Skeletal muscle satellite cell (primary cell): ENCODE results near the gene MARK2.
A peak's percentile ranks its signal among the peaks of the same experiment; 100 is the strongest.
"Not testable (repeated sequence)": the region's sequence is repeated elsewhere in the genome, so short reads cannot be mapped to it uniquely, and the experiment has no call there.

Source experiments
- H3K27me3 ChIP-seq: 2 replicates; pipeline ENCODE4 v1.7.0; 2013; ENCODE audit warnings: low read length; ENCODE audit not compliant: control insufficient read depth, insufficient read depth
- H3K36me3 ChIP-seq: 2 replicates; pipeline ENCODE4 v1.7.0; 2013; ENCODE audit warnings: mild to moderate bottlenecking, control low read depth, low read length; ENCODE audit not compliant: insufficient read depth
- H3K4me1 ChIP-seq: 2 replicates; pipeline ENCODE4 v1.7.0; 2013; ENCODE audit warnings: low read length; ENCODE audit not compliant: control insufficient read depth, insufficient read depth
- H3K4me2 ChIP-seq: 2 replicates; pipeline ENCODE4 v1.7.0; 2013; ENCODE audit warnings: mild to moderate bottlenecking, low read length
- H3K4me3 ChIP-seq: 2 replicates; pipeline ENCODE4 v1.7.0; 2013; ENCODE audit warnings: low read length
- H3K9ac ChIP-seq: 2 replicates; pipeline ENCODE4 v1.7.0; 2013; ENCODE audit warnings: mild to moderate bottlenecking, low read depth, low read length, moderate library complexity
- H3K9me3 ChIP-seq: replicated peaks from 2 replicates; pipeline ENCODE4 v1.7.0; 2013; ENCODE audit warnings: mild to moderate bottlenecking, control low read depth, low read length

MARK2 gene

DNA sequence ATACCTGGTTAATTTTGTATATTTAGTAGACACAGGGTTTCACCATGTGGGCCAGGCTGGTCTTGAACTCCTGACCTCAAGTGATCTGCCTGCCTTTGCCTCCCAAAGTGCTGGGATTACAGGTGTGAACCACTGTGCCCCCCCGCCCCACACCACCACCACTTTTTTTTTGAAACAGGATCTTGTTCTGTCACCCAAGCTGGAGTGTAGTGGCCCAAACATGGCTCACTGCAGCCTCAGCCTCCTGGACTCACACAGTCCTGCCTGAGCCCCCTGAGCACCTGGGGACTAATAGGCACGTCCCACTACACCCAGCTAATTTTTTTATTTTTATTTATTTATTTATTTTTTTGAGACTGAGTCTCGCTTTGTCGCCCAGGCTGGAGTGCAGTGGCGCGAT is 24.7 kb downstream of the MARK2 start:
- not testable (repeated sequence) for H3K4me1 ChIP-seq, H3K27me3 ChIP-seq, H3K9ac ChIP-seq, H3K4me2 ChIP-seq, H3K4me3 ChIP-seq, H3K9me3 ChIP-seq
- peaks cover 14% of the 10 kb centered on the region for H3K36me3 ChIP-seq

- Histone ChIP-seq H3K27me3 (no peaks in the 10 kb centered on the region), H3K4me1 (peaks cover 23% of the 10 kb centered on the region), H3K9ac (no peak overlapping the region)
Measured at GRCh38 chr11:63866211-63866610, 27.3 kb downstream of the MARK2 start.

DNA sequence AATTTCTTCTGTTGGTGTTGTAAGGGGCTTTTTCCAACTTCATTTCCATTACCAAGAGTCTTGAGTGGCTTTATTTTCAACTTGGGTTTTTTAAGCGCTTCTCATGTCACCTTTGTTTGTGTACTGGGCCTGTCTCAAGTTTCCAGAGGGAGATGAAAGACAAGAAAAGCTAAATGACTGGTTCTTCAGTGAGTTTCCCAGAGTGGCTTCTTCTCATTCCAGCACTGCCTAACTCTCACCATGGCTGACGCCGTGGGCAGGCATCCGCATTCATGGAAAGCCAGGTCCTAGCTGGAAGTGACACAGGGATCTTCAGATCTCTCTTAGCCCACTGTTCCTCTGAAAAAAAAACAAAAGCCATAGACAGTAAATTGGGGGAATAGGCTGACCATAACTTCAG is 28.6 kb downstream of the MARK2 start:
- Histone ChIP-seq H3K27me3 (no peaks in the 10 kb centered on the region), H3K9me3 (no peaks in the 10 kb centered on the region), H3K9ac (no peak overlapping the region), H3K36me3 (peaks cover 10% of the 10 kb centered on the region), H3K4me3 (no peak overlapping the region), H3K4me1 (peaks cover 34% of the 10 kb centered on the region), H3K4me2 (no peak overlapping the region)

More at GRCh38 chr11:63866211-63866610, 27.3 kb downstream of the MARK2 start:
- Histone ChIP-seq H3K36me3 (peaks cover 16% of the 10 kb centered on the region), H3K4me2 (no peak overlapping the region), H3K9me3 (no peaks in the 10 kb centered on the region), H3K4me3 (no peak overlapping the region)

- peaks cover 38% of the 10 kb centered on the region for H3K4me1 ChIP-seq
- H3K9me3 ChIP-seq: no peaks in the 10 kb centered on the region
- peaks cover 4% of the 10 kb centered on the region for H3K36me3 ChIP-seq
- no peaks in the 10 kb centered on the region for H3K27me3 ChIP-seq
- no peak overlapping the region for H3K4me3 ChIP-seq
- no peak overlapping the region for H3K4me2 ChIP-seq
- H3K9ac ChIP-seq: no peak overlapping the region
Measured at GRCh38 chr11:63868399-63869064, 29.6 kb downstream of the MARK2 start.

GRCh38 chr11:63869171-63869591 is 30.3 kb downstream of the MARK2 start:
- no peak overlapping the region for H3K4me3 ChIP-seq
- H3K9ac ChIP-seq: no peak overlapping the region
- peaks cover 38% of the 10 kb centered on the region for H3K4me1 ChIP-seq

DNA sequence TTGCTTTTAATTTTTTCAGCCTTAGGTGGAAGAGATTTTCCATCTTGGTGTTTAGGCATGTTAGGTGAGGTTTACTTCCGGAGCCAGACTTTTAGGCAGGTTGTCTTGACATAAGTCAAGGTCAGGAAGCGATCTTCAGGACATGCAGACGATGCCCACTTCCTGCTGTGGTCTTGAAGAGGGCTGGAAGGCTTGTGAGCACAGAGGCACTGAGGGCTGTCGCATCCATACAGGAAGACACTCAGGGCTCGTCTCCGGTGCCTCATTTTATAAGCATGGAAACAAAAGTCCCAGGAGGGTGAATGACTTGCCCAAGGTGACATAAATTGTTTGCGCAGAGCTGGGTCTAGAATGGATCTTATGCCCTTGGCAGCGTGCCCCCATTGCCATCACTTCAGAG is 30.8 kb downstream of the MARK2 start:
- Histone ChIP-seq H3K9me3 (no peaks in the 10 kb centered on the region), H3K4me2 (no peak overlapping the region), H3K36me3 (peaks cover 7% of the 10 kb centered on the region), H3K4me1 (peaks cover 38% of the 10 kb centered on the region), H3K27me3 (no peaks in the 10 kb centered on the region), H3K9ac (no peak overlapping the region), H3K4me3 (no peak overlapping the region)

More at GRCh38 chr11:63869171-63869591, 30.3 kb downstream of the MARK2 start:
- Histone ChIP-seq H3K36me3 (peaks cover 7% of the 10 kb centered on the region), H3K27me3 (no peaks in the 10 kb centered on the region), H3K4me2 (no peak overlapping the region), H3K9me3 (no peaks in the 10 kb centered on the region)

DNA sequence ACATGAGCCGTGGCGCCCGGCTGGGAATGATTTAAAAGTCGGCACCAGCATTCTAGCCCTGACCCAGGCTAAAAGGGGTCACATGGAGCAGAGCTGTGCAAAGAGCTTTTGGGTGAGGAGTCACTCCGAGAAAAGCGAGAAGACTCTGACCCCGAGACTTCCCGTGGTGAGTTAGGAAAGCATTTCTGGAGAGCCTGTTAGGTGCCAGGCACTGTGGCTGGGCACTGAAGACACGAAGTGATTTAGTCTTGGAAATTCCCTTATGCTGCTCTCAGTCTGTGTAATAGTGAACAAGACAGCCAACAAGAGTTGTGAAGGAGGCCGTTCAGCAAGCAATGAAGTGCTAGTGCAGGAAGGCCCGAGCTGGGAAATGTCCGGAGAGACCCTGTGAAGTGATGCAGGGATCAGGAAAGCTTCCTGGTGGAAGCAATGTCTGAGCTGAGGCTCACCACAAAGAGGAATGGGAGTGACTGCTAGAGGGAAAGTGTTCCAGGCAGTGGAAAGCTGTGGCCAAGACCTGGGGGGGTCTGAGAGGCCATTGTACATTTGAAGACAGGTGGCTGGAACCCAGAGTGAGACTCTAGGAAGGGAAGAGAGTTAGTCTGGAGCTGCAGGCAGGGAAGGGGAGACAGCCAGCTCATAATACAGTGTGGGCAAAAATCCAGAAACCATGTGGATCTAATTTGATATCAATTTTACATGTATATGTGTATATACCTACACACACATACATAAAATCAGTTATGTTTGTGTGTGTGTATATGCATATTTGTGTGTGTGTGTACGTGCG is 31.6 kb downstream of the MARK2 start:
- Histone ChIP-seq H3K4me1 (peaks cover 38% of the 10 kb centered on the region), H3K4me2 (peak overlapping the region; percentile 7), H3K4me3 (no peak overlapping the region), H3K9ac (no peak overlapping the region), H3K9me3 (no peaks in the 10 kb centered on the region), H3K36me3 (peaks cover 7% of the 10 kb centered on the region), H3K27me3 (no peaks in the 10 kb centered on the region)

- Histone ChIP-seq H3K9me3 (no peaks in the 10 kb centered on the region), H3K4me1 (peaks cover 38% of the 10 kb centered on the region), H3K4me2 (peak overlapping the region; percentile 61), H3K9ac (no peak overlapping the region), H3K4me3 (no peak overlapping the region), H3K36me3 (peaks cover 15% of the 10 kb centered on the region), H3K27me3 (no peaks in the 10 kb centered on the region)
Measured at GRCh38 chr11:63871962-63872799, 33.3 kb downstream of the MARK2 start.

DNA sequence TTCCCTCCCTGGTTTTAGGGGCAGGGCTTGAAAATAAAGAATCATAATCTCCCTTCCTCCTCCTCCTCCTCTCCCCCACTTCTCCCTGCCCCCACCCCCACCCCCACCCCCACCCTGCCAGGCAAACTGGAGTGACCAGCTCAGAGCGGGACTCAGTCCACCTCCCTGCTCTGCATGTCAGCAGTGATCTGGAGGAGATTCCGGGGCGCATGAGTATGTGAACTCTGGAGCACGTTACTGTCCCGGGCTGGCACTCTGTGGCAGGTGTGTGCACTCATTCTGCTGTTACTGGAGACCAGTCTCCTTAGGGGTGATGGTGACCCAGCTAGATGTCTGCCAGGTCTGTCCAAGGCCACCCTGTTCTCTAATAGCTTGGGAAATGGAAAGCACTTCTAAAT is 33.9 kb downstream of the MARK2 start:
- Histone ChIP-seq H3K27me3 (no peaks in the 10 kb centered on the region), H3K4me3 (no peak overlapping the region), H3K36me3 (peaks cover 15% of the 10 kb centered on the region), H3K4me2 (peak overlapping the region; percentile 28), H3K4me1 (peaks cover 38% of the 10 kb centered on the region), H3K9me3 (no peaks in the 10 kb centered on the region), H3K9ac (no peak overlapping the region)

GRCh38 chr11:63873311-63873710 is 34.4 kb downstream of the MARK2 start:
- H3K27me3 ChIP-seq: no peaks in the 10 kb centered on the region
- peaks cover 15% of the 10 kb centered on the region for H3K36me3 ChIP-seq
- no peak overlapping the region for H3K4me3 ChIP-seq
- no peak overlapping the region for H3K4me2 ChIP-seq
- H3K9ac ChIP-seq: no peak overlapping the region
- no peaks in the 10 kb centered on the region for H3K9me3 ChIP-seq
- peaks cover 38% of the 10 kb centered on the region for H3K4me1 ChIP-seq

GRCh38 chr11:63874511-63874910 is 35.6 kb downstream of the MARK2 start:
- Histone ChIP-seq H3K9me3 (no peaks in the 10 kb centered on the region), H3K4me2 (no peak overlapping the region), H3K4me1 (peaks cover 47% of the 10 kb centered on the region), H3K4me3 (no peak overlapping the region), H3K27me3 (no peaks in the 10 kb centered on the region), H3K36me3 (peaks cover 11% of the 10 kb centered on the region), H3K9ac (no peak overlapping the region)
